Right forelimb (tissue), 1 donor: ENCODE measurements around the gene BCORL1.

Source experiments
- DNase-seq: peaks from one replicate; pipeline ENCODE4 v3.0.0-alpha.2; 2018

The BCORL1 gene

DNA sequence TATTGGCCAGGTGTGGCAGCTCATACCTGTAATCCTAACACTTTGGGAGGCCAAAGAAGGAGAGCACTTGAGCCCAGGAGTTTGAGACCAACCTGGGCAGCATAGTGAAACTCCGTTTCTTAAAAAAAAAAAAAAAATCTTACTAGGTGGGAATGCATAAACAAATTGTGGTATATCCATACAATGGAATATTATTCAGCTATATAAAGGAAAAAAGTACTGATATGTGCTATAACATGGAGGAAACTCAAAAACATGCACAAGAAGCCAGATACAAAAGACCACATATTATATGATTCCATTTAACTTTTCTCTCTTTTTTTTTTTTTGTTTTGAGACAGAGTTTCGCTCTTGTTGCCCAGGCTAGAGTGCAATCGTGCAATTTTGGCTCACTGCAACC, 13.5 kb upstream of the BCORL1 start:
- no peak for DNase-seq

DNA sequence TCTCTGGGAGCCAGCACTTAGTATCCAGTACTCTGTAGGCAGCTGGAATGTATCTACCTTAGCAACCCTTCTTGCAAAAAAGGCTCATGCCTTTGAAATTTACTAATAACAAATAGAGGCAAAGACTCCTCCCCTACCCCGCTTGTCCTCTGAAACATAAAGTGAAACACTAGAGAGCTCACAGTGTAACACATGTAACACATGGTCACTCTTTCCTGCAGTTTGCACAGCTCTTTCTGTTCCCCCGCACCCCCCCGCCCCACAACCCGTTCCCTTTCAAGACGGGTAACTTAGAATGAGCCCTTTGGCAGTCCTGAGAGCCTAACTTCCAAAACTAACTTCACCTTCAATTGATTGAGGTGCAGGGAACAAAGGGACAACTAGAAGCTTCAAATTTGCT, 6.0 kb upstream of the BCORL1 start:
- DNase-seq, result no peak

DNA sequence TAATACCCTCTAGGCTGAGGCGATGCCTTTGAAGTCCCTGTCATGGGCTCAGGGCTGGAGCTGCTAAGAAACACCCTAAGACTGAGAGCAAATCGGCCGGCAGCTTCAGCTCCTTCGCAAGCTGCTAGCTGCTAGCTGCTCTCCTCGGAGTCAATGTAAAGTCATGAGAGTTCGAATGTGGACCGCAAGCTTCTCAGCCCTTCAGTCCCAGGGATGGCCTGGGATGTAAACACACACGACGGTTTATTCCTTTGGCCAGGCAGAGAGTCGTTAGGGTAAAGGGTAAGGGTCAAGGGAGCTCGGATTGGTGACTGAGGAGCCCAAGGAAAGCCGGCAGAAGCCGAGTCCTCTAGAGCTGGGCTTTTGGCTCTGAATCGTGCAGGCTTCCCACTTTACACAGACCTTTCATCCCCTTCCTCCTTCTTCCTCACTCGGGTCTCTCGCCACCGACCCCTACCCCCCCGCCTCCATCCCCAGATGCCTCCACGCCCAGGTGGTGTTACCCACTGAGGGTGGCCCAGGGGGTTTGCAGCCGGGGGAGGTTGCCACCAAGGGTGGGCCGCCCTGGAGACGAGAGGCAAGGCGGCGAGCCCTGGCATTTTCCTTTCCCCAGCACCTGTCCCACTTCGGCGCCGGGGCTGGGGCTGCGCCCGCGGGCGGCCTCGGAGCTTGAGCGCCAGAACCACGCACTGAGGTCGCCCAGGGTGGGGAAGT, 3.1 kb upstream of the BCORL1 start:
- DNase-seq, result no peak

DNA sequence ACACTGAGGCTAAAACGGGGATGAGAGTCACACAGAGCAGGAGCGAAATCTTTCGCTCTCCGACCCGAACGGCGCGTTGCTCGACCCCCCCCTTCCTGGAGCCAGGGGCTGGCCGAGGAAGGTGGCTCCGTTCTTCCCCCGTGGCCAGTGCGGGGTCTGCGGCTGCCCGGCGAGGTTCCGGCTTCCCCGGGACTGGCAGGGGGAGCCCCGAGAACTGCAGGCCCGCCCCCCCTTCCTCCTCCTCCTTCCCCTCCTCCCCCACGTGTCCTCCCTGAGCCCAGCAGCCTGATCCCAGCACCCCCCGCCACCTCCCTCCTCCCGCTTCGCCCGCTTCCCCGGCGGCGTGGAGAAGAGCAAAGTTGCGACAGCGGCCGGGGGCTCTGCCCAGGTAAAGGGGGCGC, 2.4 kb upstream of the BCORL1 start:
- DNase-seq, result no peak

DNA sequence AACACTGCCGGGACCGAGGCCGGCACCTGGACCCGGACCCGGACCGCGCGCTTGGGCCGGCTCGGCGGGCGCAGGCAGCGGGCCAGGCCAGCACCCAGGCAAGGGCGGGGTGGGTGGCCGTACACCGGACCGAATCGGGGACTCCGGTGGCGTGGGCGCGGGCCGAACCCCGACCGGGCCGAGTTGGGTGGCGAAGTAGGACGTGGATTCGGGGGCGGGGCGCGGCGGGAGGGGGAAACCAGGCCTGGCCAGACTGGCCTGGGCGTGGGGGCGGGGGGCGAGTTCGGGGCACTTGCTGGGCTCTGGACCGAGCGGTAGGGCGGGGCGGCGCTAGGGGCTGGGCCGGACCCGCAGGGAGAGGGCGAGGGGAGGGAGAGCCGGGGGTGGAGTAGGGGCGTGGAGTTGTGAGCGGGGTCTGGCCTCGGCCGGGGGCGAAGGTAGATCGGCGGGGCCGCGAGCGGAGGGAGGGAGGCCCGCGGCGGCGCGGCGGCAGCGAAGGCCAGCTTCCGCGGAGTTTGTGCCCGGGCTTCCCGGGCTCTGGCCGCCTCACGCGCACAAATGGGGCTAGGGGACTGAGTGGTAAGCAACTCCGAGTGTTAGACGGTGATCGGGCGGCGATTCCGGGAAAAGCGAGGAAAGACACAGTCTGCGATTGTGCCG, 1.8 kb upstream of the BCORL1 start:
- DNase-seq, result peak; percentile 67

DNA sequence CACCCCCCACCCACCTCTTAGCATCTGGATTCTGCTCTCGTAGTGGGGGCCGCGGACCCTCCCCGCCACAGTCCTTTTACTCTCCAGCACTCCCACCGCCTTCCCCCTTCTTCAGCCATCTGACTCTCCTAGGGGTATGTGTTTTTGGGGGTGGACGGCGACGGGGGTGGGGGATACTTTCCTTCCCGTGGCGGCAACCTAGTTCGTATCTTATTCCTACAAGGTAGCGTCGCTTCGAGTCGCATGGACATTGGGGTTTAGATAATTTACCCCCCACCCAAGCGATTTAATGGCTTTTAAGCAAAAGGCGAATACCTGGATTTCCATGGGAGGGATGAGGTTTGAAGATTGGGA, 1.3 kb upstream of the BCORL1 start:
- no peak for DNase-seq

DNA sequence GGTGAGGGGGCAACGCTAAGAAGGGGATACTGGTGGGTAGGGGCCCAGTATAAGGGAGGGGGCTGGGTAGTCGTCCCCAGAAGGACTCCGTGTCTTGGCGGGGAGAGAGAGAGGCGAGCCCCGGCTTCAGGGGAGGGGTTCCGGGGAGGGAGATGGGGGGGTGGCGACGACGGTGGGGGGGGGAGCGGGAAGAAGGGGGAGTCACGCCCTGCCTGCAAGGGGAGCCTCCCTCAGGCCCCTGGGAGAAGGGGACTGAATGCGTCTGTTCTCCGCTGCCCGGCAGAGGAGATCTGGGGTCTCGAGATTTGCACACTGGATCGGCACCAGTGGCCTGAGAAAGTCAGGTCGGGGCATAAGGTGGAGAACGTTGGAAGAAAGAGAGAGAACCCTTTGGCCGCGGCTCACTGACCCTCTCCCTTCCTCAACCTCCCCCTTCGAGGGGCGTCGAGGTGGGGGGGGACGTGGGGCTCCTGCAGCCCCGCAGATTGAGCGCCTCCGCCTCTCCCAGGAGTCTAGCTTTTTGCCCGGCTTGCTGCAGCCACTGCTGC, 609 bp upstream of the BCORL1 start:
- DNase-seq, result no peak

DNA sequence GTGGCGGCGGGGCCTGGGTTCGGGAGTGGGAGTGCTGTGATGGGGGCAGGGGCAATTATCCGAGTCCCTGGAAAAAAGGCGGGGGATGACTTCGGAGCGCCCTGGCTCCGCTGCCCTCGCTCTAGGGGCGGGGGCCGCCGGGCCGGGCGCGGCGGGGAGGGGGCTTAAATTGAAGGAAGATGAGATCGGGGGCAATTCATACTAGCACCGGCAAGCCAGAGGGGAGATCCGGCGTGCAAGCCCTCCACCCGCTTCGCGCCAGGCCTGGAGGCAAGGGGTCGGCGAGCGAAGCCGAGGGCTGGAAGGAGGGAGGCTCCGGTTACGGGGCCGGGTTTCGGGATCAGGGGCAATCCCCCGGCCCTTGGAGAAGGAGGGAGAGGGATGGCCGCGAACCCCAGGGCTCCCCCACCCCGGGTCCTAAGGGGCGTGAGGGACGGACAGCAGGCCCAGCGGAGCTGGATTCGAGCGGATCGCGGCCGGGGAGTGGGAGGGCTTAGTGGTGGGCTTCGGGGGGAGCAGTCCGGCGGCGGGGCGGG, 1.2 kb downstream of the BCORL1 start:
- peak; percentile 53 for DNase-seq

DNA sequence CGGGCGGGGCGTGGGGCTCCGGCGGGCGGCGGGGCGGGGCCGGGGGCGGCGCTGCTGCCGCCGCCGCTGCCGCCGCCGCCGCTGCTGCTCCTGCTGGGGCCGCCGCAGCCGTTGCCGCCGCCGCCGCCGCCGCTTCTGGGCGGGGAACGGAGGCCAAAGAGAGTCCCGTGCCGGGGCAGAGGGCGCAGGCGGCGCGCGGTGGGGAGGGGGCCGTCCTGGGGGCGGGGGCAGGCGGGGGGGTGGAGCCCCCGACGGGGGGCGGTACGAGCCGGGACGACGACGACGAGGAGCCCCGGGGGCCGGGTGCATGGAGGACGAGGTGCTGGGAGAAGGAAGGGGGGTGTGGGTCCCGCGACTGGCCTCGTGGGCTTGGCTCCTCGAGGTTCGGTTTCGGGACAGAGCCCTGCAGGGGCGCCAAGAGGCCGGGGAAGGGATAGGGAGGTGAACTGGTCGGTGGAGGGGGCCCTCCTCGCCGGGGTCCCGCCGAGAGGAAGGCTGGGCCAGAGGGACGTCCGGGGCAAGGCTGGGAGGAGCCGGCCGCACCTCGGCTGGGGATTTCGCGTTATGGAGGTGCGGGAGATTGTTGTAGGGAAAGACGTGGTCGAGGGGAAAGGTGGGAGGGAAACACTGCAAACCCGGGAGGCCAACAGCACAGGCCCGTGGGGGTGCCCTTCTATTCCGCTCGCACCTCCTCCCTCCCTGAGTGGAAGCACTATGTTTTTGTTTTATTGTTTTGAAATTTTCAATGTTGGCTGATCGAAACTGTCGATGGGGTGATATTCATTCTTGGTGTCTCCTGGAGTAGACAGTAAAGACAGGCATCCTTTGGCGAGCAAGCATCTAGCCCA, 1.9 kb downstream of the BCORL1 start:
- peak; percentile 59 for DNase-seq

DNA sequence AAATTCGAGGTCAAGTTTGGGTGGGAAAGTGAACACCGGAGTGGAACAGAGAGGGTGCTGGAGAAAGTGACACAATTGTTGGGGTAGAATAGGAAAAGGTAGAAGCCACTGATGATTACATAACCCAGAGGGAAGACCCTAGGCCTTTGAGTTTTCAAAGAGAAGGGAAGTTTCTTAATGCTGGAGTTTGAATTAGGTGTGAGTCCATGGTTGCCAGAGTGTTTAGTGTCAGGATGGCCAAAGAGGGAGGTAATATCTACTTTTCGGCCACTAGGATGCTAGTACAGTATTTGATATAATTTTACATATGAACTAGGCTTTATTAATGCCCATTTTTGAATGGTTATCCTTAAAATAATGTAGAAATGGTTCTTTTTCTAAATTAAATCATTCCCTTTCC, 5.4 kb downstream of the BCORL1 start:
- DNase-seq, result no peak

DNA sequence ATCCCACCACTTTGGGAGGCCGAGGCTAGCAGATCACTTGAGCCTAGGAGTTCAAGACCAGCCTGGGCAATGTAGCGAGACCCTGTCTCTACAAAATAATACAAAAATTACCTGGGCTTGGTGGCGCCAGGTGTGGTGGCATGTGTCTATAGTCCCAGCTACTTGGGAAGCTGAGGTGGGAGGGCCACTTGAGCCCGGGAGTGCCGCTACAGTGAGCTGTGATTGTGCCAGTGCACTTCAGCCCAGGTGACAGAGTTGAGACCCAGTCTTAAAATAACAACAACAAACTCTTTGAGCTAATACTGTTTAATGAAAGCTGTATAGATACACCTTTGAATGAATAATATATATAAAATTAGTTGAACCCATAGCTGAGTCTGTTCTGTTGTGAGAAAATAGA, 9.7 kb downstream of the BCORL1 start:
- no peak for DNase-seq

DNA sequence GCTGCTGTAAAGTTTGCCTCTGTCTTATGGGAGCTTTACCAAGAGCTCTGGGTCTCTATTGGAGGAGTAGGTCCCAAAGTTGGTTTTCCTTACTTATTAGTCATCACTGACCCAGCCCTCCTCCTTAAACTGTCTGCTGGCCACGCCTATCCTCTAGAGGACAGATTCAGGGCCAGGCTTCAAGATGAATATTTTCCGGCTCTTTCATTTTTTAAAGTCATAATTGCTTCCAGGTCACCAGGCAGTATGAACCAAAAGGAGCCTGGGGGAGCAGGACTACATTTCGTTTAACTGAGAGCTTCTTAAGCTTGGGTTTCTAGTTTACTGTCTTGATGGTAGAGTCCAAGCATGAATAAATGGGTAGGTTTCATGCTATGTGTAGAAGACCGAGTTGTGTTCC, 13.7 kb downstream of the BCORL1 start:
- DNase-seq, result no peak

DNA sequence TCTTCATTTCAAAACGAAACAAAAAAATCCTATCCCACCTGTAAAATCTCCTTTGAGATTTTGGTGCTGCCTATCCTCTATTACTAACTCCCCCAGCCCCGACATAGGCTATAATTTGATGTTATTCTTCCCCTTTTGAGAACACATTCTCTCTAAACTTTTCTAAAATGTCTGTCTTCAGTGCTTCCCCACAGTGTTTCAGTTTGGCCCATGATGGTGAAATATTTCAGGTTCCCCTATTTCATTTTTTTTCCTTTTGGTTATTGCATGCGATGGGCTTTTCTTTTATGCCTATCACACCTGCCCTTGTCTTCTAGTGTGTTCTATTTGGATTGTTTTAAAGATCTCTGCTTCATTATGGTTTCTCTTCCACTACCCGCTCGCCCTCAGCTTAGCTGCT, 14.7 kb downstream of the BCORL1 start:
- DNase-seq, result no peak

DNA sequence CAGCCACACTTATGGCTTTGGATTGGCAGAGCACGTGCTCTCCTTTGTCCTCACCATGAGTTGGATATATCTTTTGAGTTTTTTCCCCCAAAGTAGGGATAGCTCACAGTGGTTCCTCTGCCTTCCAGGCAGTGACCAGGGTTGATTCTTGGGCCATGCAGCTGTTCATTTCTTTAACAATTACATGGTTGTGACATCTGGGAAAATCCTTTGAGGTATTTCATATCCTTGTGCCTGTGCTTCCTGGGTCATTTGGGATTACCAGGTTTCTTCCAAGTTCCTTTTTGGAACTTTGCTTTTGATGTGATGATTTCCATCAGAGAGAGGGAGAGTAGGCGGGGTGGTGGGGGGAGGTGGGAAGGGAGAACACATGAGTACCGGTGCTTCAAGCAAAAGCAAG, 15.6 kb downstream of the BCORL1 start:
- no peak for DNase-seq

DNA sequence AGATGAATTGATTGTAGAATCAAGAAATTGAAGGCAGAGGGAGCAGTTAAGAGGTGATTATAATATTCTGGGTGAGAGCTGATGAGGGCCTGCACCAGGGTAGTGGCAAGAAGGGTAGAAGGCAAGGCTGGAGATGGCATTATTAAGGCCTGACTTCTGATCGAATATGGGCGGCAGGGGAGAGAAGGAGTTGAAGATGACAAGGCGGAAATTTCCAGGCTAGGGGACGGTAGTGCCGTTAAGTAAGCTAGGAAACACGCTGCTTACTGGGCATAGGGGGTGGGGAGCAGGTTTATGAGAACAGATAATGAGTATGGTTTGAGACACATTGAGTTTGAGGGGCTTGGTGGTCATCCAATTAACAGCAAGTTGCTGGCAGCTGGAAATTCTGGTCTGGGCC, 19.5 kb downstream of the BCORL1 start:
- DNase-seq, result no peak

DNA sequence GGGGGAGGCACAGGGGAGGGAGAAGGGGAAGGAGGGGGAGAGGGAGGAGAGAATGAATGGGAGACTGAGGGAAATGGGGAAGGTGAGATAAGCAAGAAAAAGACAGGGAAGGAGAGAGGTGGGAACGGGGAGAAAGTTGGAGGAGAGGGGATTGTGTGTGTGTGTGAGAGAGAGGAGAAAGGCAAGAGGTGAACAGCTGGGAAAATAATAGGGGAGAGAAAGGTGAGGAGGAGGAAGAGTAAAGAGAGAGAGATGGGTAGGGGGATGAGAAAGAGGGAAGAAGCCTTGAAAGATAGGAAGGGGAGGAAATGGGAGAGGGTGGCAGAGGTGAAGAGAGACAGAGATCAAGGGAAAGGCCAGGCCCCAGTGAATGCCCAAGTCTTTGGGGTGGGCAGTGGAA, 20.1 kb downstream of the BCORL1 start:
- DNase-seq, result no peak

DNA sequence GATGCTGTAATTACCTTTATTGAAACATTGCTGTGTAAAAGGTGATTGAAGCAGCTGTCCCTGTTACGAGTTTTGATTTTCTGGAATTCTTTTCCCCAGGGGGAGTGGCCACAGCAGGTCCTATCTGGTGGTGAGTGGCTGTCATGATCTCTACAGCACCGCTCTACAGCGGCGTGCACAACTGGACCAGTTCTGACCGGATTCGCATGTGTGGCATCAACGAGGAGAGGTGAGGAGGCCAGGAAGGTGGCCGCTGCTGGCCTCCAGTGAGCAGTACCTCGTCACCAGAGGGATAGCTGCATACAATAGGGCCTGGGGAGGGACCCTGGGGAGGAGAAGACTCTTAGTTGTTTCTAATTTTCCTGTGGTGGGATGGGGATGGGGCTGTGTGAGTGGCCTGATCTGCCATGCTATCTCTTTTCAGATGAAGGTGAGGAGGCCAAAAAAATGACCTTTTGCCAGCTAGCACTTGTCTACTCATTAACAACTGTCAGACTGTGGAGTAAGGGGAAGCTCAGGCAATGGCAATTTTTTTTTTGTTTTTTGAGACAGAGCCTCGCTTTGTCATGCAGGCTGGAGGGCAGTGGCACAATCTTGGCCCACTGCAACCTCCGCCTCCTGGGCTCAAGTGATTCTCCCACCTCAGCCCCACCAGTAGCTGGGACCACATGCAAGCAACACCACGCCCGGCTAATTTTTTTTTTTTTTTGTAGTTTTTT, 22.8 kb downstream of the BCORL1 start:
- no peak for DNase-seq

DNA sequence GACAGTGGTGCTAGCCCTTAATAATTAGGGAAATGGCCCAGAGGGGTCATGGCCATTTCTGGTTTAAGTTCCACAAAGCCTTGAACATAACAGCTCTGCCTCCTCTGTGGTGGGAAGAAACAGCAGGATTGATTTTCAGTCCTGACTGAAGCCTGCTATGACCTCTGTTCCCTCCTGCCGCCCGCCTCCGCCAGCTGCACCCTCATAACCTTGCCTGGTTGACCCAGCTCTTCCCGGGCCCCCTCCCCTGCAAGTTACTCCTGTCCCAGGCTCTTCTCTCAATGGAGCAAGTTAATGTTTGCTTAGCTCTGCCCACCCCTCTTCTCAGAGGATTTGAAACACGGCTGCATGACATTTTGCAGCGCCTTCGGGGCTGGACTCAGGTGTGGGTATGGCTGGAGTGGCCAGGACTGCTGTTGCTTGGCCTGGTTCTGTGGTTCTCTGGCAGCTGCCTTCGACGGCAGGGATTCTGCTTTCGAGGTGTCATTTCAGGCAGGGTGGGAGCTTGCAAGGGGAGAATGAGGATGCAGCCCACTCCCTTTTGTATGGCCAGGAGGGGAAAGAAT, 27.3 kb downstream of the BCORL1 start:
- no peak for DNase-seq

DNA sequence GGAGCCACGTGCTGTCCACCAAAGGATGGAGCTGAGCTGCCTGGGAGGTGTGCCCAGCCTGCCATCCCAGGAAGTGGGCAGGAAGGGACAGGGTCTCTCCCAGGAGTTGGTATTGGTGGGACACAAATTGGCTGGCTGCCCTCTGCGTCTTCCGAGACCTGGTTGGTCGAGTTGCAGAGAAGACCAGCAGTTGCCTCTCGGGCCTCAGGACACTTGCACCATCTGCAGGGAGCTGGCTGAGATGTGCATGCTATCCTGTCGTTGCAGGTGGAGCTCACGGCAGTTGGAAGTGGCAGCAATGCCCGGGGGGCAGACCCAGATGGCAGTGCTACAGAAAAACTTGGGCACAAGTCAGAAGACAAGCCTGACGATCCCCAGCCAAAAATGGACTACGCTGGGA, 30.2 kb downstream of the BCORL1 start:
- no peak for DNase-seq

DNA sequence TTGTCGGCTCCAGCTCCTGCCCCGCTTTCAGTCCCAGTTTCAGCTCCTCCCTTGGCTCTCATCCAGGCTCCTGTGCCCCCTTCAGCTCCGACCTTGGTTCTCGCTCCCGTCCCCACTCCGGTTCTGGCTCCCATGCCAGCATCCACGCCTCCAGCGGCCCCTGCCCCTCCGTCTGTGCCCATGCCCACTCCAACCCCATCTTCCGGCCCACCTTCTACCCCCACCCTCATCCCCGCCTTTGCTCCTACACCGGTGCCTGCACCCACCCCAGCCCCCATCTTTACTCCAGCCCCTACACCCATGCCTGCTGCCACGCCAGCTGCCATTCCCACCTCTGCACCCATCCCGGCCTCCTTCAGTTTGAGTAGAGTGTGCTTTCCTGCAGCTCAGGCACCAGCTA, 31.2 kb downstream of the BCORL1 start:
- no peak for DNase-seq

DNA sequence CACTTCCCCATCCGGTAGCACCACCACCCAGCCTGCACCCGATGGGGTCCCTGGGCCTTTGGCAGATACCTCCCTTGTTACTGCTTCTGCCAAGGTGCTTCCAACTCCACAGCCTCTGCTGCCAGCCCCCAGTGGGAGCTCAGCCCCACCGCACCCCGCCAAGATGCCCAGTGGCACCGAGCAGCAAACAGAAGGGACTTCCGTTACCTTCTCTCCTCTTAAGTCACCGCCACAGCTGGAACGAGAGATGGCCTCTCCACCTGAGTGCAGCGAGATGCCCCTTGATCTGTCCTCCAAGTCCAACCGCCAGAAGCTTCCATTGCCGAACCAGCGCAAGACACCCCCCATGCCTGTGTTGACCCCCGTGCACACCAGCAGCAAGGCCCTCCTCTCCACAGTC, 31.9 kb downstream of the BCORL1 start:
- DNase-seq, result no peak

DNA sequence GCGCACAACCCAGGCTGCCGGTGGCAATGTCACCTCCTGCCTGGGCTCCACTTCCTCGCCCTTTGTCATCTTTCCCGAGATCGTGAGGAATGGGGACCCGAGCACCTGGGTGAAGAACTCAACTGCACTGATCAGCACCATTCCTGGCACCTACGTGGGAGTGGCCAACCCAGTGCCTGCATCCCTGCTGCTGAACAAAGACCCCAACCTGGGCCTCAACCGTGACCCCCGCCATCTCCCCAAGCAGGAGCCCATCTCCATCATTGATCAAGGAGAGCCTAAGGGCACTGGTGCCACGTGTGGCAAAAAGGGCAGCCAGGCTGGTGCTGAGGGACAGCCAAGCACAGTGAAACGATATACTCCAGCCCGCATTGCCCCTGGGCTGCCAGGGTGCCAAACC, 32.3 kb downstream of the BCORL1 start:
- DNase-seq, result no peak

DNA sequence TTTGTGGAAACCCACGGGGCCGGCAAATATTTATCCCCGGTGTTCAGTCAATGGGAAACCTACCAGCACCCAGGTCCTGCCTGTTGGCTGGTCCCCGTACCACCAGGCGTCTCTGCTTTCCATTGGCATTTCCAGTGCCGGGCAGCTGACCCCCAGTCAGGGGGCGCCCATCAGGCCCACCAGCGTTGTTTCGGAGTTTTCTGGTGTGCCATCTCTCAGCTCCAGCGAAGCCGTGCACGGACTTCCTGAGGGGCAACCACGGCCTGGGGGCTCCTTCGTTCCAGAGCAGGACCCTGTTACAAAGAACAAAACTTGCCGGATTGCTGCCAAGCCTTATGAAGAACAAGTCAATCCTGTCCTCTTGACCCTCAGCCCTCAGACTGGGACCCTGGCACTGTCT, 32.7 kb downstream of the BCORL1 start:
- no peak for DNase-seq
